ENCODE measurements around the gene MAPRE3.
"Not testable (repeated sequence)": the region's sequence is repeated elsewhere in the genome, so short reads cannot be mapped to it uniquely, and the experiment has no call there.

Gene MAPRE3

GRCh38 chr2:27071990-27072830, 101.8 kb downstream of the MAPRE3 start:
- peak overlapping the region; percentile 61 for H3K4me3 ChIP-seq (ENCODE audit: low read depth, low read length)
- peak overlapping the region; percentile 81 for H3K27ac ChIP-seq
- no peak for TF ChIP-seq CTCF (IDR thresholded peaks at IDR 0.05; ENCODE audit: low read depth, low read length, missing control alignments)
- no peaks in the 10 kb centered on the region for H3K27me3 ChIP-seq (replicated peaks)
- DNase-seq, result no peak
- peaks cover 26% of the 10 kb centered on the region for H3K36me3 ChIP-seq (replicated peaks)
- in situ Hi-C loops (cut with HindIII; ENCODE audit: low pct_ligation_motif_present, low sequenced_read_pairs), result no loop called here

- no peaks in the 10 kb centered on the region for H3K27me3 ChIP-seq (replicated peaks)
- no peak for DNase-seq
- no peak overlapping the region for H3K4me3 ChIP-seq (ENCODE audit: low read depth, low read length)
- peak overlapping the region; percentile 81 for H3K27ac ChIP-seq
- TF ChIP-seq CTCF (IDR thresholded peaks at IDR 0.05; ENCODE audit: low read depth, low read length, missing control alignments), result no peak
- in situ Hi-C loops (cut with HindIII; ENCODE audit: low pct_ligation_motif_present, low sequenced_read_pairs), result no loop called here
- peaks cover 19% of the 10 kb centered on the region for H3K36me3 ChIP-seq (replicated peaks)
Observed at GRCh38 chr2:27072920-27073319, 102.5 kb downstream of the MAPRE3 start.

GRCh38 chr2:27073782-27074181, 103.3 kb downstream of the MAPRE3 start:
- H3K27me3 ChIP-seq (replicated peaks), result no peaks in the 10 kb centered on the region
- no peak for TF ChIP-seq CTCF (IDR thresholded peaks at IDR 0.05; ENCODE audit: low read depth, low read length, missing control alignments)
- H3K27ac ChIP-seq, result no peak overlapping the region
- in situ Hi-C loops (cut with HindIII; ENCODE audit: low pct_ligation_motif_present, low sequenced_read_pairs), result no loop called here
- H3K36me3 ChIP-seq (replicated peaks), result peaks cover 11% of the 10 kb centered on the region
- DNase-seq, result no peak
- H3K4me3 ChIP-seq (ENCODE audit: low read depth, low read length), result no peak overlapping the region

- TF ChIP-seq CTCF (IDR thresholded peaks at IDR 0.05; ENCODE audit: low read depth, low read length, missing control alignments), result no peak
- H3K36me3 ChIP-seq (replicated peaks), result peaks cover 2% of the 10 kb centered on the region
- H3K27me3 ChIP-seq (replicated peaks), result no peaks in the 10 kb centered on the region
- DNase-seq, result no peak
- in situ Hi-C loops (cut with HindIII; ENCODE audit: low pct_ligation_motif_present, low sequenced_read_pairs), result no loop called here
- H3K4me3 ChIP-seq (ENCODE audit: low read depth, low read length), result no peak overlapping the region
- no peak overlapping the region for H3K27ac ChIP-seq
Observed at GRCh38 chr2:27074738-27075565, 104.5 kb downstream of the MAPRE3 start.

- H3K27ac ChIP-seq; in situ Hi-C loops (cut with HindIII; ENCODE audit: low pct_ligation_motif_present, low sequenced_read_pairs); DNase-seq; H3K4me3 ChIP-seq (ENCODE audit: low read depth, low read length); H3K36me3 ChIP-seq (replicated peaks); H3K27me3 ChIP-seq (replicated peaks): not testable (repeated sequence)
Observed at GRCh38 chr2:27075566-27075871, 105.1 kb downstream of the MAPRE3 start.

GRCh38 chr2:27076323-27076722, 105.9 kb downstream of the MAPRE3 start:
- no peak for TF ChIP-seq CTCF (IDR thresholded peaks at IDR 0.05; ENCODE audit: low read depth, low read length, missing control alignments)
- no peak for DNase-seq
- H3K27ac ChIP-seq, result no peak overlapping the region
- peaks cover under 1% of the 10 kb centered on the region for H3K36me3 ChIP-seq (replicated peaks)
- in situ Hi-C loops (cut with HindIII; ENCODE audit: low pct_ligation_motif_present, low sequenced_read_pairs), result no loop called here
- no peak overlapping the region for H3K4me3 ChIP-seq (ENCODE audit: low read depth, low read length)
- no peaks in the 10 kb centered on the region for H3K27me3 ChIP-seq (replicated peaks)

All from brain microvascular endothelial cell (primary cell).